Upper lobe of left lung (tissue), 4 donors: ENCODE data around the gene SLC7A14.

Experiments used
- EP300 ChIP-seq, 4 donors: sonication (generic); formaldehyde crosslinking; IDR thresholded peaks; one replicate each; pipeline ENCODE4 v1.5.1; 2017; ENCODE audit warnings: antibody characterized with exemption in 4 of 4, control low read depth in 2 of 4
- POLR2A ChIP-seq, 4 donors: fragments of 450-650 bp; IDR thresholded peaks; one replicate each; pipeline ENCODE4 v1.5.1; 2016 to 2017; ENCODE audit warnings: antibody characterized with exemption in 4 of 4, mild to moderate bottlenecking in 2 of 4
- POLR2AphosphoS5 ChIP-seq, 2 donors: sonication (generic); formaldehyde crosslinking; IDR thresholded peaks; one replicate each; pipeline ENCODE4 v1.5.1; 2017; ENCODE audit warnings: antibody characterized with exemption in 2 of 2
- TF ChIP-seq, protein P1 (sequence below), 6 experiments: fragments of 450-650 bp in 4 of 6; fragments of 200-600 bp in 2 of 6; sonication (generic) in 2 of 6; IDR thresholded peaks; one replicate each; pipeline ENCODE4 v1.5.1; 2016 to 2019; ENCODE audit warnings: antibody characterized with exemption in 6 of 6

DNA sequence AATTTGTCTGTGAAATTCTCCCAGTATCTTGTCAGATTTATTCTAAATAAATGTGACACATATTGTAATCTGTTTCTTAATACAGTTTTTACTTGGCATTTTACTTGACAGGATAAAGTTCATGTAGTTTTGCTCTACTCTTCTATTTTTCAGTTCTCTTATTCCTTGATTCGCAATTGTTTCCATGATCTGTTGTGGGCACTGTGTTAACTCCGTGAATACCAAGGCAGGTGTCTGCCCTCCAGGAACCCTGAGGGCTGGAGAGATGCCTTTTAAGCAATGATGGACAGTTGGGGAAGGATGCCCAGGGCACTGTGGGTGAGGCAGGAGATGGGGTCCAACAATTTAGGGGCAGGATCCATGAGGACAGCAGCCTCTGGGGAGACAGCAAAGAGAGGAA lies 164.1 kb downstream of the SLC7A14 start:
- TF ChIP-seq POLR2A (IDR thresholded peaks at IDR 0.05) (no peak), POLR2AphosphoS5 (IDR thresholded peaks at IDR 0.05) (no peak), EP300 (IDR thresholded peaks at IDR 0.05) (no peak)
- TF ChIP-seq, protein P1, sequence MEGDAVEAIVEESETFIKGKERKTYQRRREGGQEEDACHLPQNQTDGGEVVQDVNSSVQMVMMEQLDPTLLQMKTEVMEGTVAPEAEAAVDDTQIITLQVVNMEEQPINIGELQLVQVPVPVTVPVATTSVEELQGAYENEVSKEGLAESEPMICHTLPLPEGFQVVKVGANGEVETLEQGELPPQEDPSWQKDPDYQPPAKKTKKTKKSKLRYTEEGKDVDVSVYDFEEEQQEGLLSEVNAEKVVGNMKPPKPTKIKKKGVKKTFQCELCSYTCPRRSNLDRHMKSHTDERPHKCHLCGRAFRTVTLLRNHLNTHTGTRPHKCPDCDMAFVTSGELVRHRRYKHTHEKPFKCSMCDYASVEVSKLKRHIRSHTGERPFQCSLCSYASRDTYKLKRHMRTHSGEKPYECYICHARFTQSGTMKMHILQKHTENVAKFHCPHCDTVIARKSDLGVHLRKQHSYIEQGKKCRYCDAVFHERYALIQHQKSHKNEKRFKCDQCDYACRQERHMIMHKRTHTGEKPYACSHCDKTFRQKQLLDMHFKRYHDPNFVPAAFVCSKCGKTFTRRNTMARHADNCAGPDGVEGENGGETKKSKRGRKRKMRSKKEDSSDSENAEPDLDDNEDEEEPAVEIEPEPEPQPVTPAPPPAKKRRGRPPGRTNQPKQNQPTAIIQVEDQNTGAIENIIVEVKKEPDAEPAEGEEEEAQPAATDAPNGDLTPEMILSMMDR (IDR thresholded peaks at IDR 0.05): no peak
